ENCODE data around the gene BOD1.

GRCh38 chr5:173611706-173612105 lies 4.7 kb downstream of the BOD1 start:
- TF ChIP-seq NR2F2 (IDR thresholded peaks at IDR 0.05) (no peak), CTCF (IDR thresholded peaks at IDR 0.05; ENCODE audit: low read depth, low read length, missing input control) (no peak)

All from liver (tissue), 3 donors.